HG03175 (cell line): Measurements from ENCODE around the gene FNDC3B.

ENCODE experiments used
- ATAC-seq: cut with Tn5 transposase; IDR thresholded peaks from one replicate; pipeline ENCODE4 v1.9.1; 2021; ENCODE audit warnings: mild to moderate bottlenecking, moderate library complexity; ENCODE audit not compliant: unreplicated experiment

The FNDC3B gene

DNA sequence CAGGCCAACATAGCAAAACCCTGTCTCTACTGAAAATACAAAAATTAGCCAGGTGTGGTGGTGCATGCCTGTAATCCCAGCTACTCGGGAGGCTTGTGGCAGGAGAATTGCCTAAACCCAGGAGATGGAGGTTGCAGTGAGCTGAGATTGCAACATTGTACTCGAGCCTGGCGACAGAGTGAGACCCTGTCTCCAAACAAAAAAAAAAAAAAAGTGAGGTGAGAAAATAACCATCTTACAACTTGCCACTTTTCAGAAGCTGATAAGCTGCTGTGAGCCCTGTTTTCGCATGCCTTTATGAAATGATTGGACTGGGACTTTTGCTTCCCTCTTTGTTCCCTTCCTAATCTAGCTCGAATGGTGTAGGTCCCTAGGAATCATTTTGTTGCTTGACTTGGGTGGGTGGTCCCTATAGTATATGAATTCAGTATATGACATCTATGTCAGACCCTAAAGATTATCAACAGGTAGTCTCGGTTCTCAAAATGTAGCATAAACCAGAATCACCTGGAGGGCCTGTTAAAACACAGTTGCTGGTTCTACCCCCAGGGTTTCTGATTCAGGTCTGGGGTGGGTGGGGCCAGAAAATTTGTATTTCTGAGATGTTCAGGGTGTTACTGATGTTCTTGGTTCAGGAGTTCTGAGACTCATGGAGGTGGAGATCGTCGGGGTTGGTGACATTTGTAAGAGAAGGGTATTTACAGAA is 107.9 kb downstream of the FNDC3B start:
- ATAC-seq: no peak

DNA sequence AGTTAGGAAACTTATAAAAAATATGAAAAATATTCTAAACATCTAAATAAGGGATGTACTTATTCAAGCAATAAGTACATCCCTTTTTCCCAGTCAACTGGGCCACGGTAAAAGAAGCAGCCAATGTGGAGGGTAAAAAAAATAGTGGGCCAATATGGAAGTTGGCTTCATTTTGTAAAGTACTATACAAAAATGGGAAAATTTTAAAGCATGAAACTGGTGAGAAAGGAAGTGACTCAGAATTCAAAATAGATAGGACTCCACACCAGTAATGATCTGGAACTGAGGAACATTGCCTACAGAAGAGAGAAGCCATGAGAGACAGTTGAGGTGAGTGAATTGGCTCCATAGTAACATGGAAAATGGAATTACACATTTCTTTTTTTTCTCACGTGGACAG is 108.9 kb downstream of the FNDC3B start:
- ATAC-seq: no peak

DNA sequence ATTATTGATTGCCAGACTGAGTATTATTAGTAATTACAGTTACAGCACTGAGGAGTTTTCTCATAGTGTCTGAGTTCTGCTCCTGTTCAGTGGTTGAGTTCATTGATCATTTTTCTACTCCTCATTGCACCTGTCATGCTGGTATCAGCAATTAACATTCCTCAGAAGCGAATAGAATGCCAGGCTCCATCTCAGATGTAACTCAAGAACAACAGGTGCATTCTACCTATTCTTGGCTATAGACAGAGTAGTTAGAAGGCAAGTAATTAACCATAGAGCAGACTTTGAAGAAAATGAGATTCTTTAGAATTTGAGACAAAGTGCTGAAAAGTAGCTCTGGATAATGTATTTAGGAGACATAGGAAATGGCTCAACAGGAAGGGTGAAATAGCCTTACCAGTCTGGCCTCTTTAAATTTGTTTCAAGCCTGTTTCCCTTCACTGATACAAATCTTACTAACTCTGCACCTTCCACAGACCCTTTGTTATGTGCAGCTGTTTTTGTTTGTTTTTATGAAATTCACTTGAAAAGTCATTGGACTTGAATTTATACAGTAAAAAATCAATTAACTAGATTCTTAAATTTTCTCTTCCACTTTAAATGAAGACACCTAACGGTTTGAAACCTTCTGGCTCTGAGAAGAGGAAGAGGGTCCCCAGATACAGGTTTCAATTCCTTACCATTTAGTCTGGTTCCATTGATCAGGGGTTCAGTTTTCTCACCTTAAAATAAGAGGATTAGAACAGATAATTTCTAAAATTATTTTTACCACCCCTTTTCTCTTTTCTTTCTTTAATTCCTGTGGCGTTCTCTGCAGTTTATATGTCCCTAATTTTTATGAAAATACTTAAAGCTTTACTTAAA is 109.6 kb downstream of the FNDC3B start:
- no peak for ATAC-seq

GRCh38 chr3:172150268-172150667 is 110.9 kb downstream of the FNDC3B start:
- no peak for ATAC-seq

DNA sequence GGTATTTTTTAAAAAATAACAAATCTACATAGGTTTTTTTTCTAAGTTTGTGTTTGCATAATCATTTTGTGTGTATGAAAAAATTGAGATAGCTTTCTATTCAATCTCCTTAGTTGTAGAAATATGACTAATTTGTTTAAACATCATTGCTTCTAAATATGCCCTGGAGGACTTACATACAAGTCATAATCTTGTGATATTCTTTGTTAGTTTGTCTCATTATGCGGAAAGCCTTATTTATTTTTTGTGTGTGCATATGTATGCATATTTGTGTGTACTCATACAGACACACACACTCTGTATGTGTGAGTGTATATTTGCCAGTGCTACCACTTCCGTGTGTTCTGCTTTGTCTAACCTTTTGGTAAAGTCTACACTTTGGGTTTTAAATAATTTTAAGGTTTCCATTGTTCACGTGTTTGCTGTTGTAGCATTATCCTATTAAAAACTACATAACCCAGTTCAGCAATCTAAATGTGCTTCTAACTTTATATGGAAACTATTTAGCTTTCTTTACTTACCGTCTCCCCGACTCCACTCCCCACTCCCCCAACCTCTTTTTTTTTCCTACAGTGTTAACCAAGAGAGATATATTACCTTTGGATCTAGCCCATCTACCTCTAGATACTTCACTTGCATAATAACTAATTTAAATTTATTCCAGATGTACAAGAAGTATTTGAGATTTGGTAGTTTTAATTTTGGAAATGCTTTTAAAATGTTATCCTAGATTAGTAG is 111.7 kb downstream of the FNDC3B start:
- no peak for ATAC-seq

- ATAC-seq: no peak
Measured at GRCh38 chr3:172151651-172152649, 112.6 kb downstream of the FNDC3B start.

GRCh38 chr3:172152874-172153273 is 113.5 kb downstream of the FNDC3B start:
- ATAC-seq: no peak

DNA sequence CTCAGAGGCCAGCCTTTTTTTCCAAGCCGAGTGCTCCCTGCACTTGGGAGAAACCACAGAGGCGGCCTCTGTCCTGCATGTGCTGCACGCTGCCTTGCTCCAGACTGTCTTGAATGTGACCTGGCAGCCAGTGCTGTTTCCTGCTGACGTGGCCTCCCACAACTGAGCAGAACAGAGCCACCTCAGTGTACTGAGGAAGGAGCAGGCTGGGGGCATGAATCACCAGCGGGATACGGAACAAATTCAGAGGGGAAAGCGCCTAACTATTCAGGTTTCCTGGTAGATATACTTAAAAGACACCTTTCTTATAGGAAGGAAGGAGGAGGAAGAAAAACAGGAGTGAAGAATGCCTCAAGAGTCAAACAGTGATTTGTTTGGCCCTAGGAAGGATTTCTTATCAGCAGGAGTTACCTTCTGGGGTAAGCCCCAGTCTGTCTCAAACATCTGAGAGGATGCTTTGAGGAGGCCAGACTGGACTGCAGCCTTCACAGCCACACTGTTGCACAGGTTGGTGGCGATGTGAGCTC is 114.0 kb downstream of the FNDC3B start:
- no peak for ATAC-seq

GRCh38 chr3:172154768-172155664 is 115.6 kb downstream of the FNDC3B start:
- peak; percentile 87 for ATAC-seq

DNA sequence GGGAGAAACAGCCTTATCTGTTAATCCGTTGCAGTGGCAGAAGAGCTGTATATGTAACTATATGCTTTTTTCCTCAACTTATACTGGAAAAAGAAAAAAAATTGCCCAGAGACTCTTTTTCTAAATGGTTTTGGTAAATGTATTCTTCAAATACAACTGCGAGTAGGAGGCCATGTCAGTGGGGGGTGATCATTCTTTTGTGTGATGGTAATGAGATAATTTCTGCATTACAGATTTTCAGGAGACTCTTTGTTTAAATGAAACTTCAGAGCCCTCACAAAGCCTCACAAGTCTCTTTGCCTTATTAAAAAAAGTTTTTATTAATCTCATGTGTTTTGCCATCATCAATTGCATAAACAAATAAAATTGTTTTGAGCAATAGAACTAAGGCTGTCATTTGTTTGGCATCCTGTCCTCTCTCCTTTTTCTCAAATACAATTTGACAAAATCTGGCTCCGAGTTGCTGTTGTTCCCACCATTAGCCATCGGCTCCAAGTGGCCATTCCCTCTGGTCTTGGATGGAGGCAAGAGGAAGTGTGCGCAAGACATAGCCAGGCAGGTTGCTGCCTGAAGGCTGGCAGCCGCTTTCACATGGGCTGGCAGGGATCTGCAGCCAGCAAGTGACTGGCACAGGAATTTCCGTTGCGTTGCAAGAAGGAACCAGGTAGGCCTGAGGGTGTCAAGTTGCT is 116.7 kb downstream of the FNDC3B start:
- no peak for ATAC-seq

DNA sequence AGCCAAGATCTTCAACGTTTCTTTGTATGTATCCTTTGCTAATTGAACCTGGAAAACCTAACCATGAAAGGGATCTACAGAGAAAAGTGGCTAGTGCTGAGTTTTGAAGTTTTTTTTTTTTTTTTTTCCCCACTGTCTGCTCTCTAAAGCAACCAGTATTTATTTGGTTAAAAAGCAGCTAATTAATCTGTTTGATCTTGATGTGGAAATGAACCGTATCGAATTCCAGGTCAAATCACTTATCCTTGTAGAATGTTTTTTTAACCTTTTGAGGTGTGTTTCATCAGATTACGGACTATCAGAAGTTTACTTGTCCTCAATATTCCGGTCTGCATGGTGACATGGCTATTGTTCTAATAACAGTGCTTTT is 117.2 kb downstream of the FNDC3B start:
- no peak for ATAC-seq

- ATAC-seq: no peak
Measured at GRCh38 chr3:172157564-172158258, 118.3 kb downstream of the FNDC3B start.

GRCh38 chr3:172158741-172159140 is 119.4 kb downstream of the FNDC3B start:
- ATAC-seq: no peak

- ATAC-seq: no peak
Measured at GRCh38 chr3:172159376-172159775, 120.0 kb downstream of the FNDC3B start.

GRCh38 chr3:172159962-172160538 is 120.7 kb downstream of the FNDC3B start:
- no peak for ATAC-seq

DNA sequence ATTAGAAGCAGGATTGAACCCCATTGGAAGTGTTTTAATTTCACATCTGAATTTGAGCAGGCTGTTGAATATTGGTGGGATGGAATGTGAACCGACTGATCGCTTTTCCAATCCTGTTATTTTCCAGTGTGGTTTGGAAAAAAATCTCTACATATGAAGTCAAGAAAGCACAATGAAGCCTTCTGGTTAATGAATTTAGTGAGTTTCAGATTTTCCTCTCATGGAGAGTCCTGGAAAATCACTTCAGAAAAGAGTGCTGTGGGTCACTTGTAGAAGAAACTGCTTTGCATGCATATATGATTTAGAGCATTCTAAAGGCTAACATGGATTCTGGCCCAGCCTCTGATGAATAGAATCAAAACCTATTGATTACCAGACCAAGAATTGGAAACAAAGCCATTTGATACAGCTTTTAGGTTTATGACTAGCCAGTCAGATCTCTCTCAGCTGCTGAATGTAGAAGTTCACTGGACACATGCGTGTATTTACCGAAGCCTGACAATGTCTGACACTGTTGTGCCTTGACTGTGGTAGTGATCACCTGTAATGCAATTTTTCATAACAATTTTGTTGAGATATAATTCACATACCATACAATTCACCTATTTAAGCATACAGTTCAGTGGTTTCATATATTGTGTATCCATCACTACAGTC is 121.9 kb downstream of the FNDC3B start:
- no peak for ATAC-seq

DNA sequence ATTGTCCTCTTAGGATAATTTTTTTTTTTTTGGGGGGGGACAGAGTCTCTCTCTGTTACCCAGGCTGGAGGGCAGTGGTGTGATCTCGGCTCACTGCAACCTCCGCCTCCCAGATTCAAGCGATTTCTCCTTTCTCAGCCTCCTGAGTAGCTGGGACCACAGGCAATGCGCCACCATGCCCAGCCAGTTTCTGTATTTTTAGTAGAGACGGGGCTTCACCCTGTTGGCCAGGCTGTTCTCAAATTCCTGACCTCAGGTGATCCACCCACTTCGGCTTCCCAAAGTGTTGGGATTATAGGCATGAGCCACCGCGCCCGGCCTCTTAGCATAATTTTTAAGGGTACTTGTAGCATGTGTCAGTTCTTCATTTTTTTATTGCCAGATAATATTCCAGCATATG is 122.6 kb downstream of the FNDC3B start:
- ATAC-seq: no peak
